ENCODE results near the gene KNSTRN. TPM values are rescaled to one million over a fixed set of nuclear protein-coding genes. Genes with fewer than 3 reads are reported as not detected.

The KNSTRN gene
- total and polyA plus RNA-seq, 4 experiments from 2014 or later: 1.0 to 8.8 (median 4.6) TPM

DNA sequence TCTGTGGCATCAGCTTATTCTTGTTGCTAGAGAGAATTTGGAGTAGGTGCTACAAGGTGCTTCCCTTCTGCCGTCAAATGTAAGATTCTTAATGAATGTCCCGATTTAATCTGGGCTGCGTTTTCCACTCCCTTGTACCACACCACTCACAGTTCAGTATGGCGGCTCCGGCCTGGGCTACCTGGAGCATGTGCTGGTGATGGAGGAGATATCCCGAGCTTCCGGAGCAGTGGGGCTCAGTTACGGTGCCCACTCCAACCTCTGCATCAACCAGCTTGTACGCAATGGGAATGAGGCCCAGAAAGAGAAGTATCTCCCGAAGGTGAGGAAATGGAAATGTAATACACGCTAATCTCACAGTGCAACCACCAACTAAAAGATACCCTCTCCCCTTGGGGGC lies 28.0 kb downstream of the KNSTRN start:
- Histone ChIP-seq H3K4me3 (ENCODE audit: low read length in 2 of 2) (no peak overlapping the region), H3K9me3 (ENCODE audit: control insufficient read depth in 1 of 2, low read length in 2 of 2) (no peaks in the 10 kb centered on the region), H3K27ac (ENCODE audit: low read depth, low read length) (no peak overlapping the region), H3K4me1 (ENCODE audit: insufficient read depth, low read length) (peaks cover 15% of the 10 kb centered on the region), H3K27me3 (ENCODE audit: insufficient read depth, low read length) (no peaks in the 10 kb centered on the region), H3K36me3 (ENCODE audit: insufficient read depth, low read length) (peaks cover 23% of the 10 kb centered on the region)
- Mint-ChIP-seq H3K27ac (peak overlapping the region in 1 of 7 donors; percentile 6), H3K27me3 (no peaks in the 10 kb centered on the region), H3K4me3 (no peak overlapping the region), H3K9me3 (no peaks in the 10 kb centered on the region), H3K36me3 (peaks cover 40 to 61% of the 10 kb centered on the region in 2 donors), H3K4me1 (peaks cover 16 to 19% (median 17%) of the 10 kb centered on the region in 4 donors)
- intact Hi-C loops (cut with micrococcal nuclease): no loop called here
- no peak for DNase-seq
- ChIA-PET CTCF (ENCODE audit: partially characterized antibody) (interaction anchor here (0.6 to 1.7 kb wide), 3 partner anchors 12 to 131 kb away, joined by 3 to 4 read pairs (median 4); no protein-coding TSS in a partner anchor), POLR2A (ENCODE audit: partially characterized antibody) (interaction anchor here (1.0 kb wide), 1 partner anchor 27 kb away, joined by 4 read pairs; no protein-coding TSS in a partner anchor)

DNA sequence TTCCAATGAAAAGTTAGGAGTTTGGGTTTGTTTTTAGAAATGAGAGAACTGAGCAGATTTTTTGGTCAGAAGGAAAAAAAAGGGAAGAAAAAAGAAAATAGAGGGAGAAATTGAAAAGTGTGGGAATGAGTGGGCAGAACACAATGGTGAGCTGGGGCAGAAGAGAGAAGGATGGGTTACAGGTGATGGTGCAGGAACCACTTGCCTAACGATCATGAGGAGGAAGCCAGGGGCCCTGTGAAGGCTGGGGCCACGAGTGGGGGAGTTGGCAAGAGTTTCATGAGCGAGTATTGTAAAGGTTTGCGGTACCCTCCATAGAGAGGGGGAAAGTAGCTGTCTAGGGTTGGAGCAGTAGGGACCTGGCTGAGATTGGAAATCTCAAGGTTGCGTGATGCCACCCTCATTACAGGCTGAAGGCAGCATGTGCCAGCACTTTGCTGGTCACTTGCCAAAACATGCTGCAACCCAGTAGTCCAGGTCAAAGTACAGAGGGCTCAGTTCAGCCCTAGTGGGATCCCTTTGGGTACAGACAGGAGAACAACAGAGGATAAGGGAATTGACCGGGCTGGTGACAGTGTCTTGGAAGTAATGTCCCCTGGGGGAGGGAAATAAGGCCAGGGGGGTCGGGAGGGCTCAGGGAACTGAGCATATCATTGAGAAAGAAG lies 29.7 kb downstream of the KNSTRN start:
- peaks cover 2% of the 10 kb centered on the region for H3K4me1 ChIP-seq (ENCODE audit: insufficient read depth, low read length)
- no peak overlapping the region for H3K27ac ChIP-seq (ENCODE audit: low read depth, low read length)
- DNase-seq: no peak
- Mint-ChIP-seq H3K4me3 (no peak overlapping the region), H3K36me3 (peaks cover 41 to 61% of the 10 kb centered on the region in 2 donors), H3K27ac (peak overlapping the region in 2 of 7 donors; percentile 46 to 60), H3K4me1 (peaks cover 5 to 10% (median 7%) of the 10 kb centered on the region in 4 donors), H3K9me3 (no peaks in the 10 kb centered on the region), H3K27me3 (no peaks in the 10 kb centered on the region)
- no peak overlapping the region for H3K4me3 ChIP-seq (ENCODE audit: low read length in 2 of 2)
- no peaks in the 10 kb centered on the region for H3K27me3 ChIP-seq (ENCODE audit: insufficient read depth, low read length)
- intact Hi-C loops (cut with micrococcal nuclease): no loop called here
- H3K36me3 ChIP-seq (ENCODE audit: insufficient read depth, low read length): peaks cover 23% of the 10 kb centered on the region
- ChIA-PET CTCF (ENCODE audit: partially characterized antibody) (interaction anchor here (1.1 to 1.2 kb wide), 2 partner anchors 13 to 74 kb away, joined by 3 read pairs; no protein-coding TSS in a partner anchor), POLR2A (ENCODE audit: partially characterized antibody) (no interaction called here)
- no peaks in the 10 kb centered on the region for H3K9me3 ChIP-seq (ENCODE audit: control insufficient read depth in 1 of 2, low read length in 2 of 2)

GRCh38 chr15:40413036-40413435 lies 30.5 kb downstream of the KNSTRN start:
- Histone ChIP-seq H3K4me1 (ENCODE audit: insufficient read depth, low read length) (no peaks in the 10 kb centered on the region), H3K27ac (ENCODE audit: low read depth, low read length) (no peak overlapping the region), H3K27me3 (ENCODE audit: insufficient read depth, low read length) (no peaks in the 10 kb centered on the region), H3K9me3 (ENCODE audit: control insufficient read depth in 1 of 2, low read length in 2 of 2) (no peaks in the 10 kb centered on the region), H3K4me3 (ENCODE audit: low read length in 2 of 2) (no peak overlapping the region), H3K36me3 (ENCODE audit: insufficient read depth, low read length) (peaks cover 23% of the 10 kb centered on the region)
- no peak for DNase-seq
- POLR2A ChIA-PET (ENCODE audit: partially characterized antibody): no interaction called here
- Mint-ChIP-seq H3K4me1 (peaks cover 0 to 6% (median under 1%) of the 10 kb centered on the region in 4 donors), H3K27ac (no peak overlapping the region), H3K4me3 (no peak overlapping the region), H3K9me3 (no peaks in the 10 kb centered on the region), H3K27me3 (no peaks in the 10 kb centered on the region), H3K36me3 (peaks cover 38 to 63% of the 10 kb centered on the region in 2 donors)
- CTCF ChIA-PET (ENCODE audit: partially characterized antibody): no interaction called here
- intact Hi-C loops (cut with micrococcal nuclease): no loop called here

DNA sequence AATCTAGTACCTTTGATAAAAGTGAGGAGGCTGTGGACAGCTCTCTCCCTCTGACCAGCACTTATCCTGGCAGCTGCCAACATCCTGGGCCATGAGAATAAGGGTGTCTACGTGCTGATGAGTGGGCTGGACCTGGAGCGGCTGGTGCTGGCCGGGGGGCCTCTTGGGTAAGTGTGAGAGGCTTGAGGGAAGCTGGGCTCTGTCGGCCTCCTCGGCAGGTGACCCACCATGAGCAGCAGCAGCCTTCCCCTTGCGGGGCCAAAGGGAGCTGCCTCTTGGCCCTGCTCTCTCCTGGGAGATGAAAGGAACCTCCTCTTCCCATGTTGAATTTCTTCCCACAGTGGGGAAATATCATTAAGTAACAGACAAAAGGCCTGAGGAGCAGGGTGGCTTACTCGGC lies 32.3 kb downstream of the KNSTRN start:
- Mint-ChIP-seq H3K36me3 (peaks cover 38 to 57% of the 10 kb centered on the region in 2 donors), H3K27me3 (no peaks in the 10 kb centered on the region), H3K4me1 (peaks cover 0 to 3% (median 0%) of the 10 kb centered on the region in 4 donors), H3K27ac (no peak overlapping the region), H3K9me3 (no peaks in the 10 kb centered on the region), H3K4me3 (no peak overlapping the region)
- Histone ChIP-seq H3K9me3 (ENCODE audit: control insufficient read depth in 1 of 2, low read length in 2 of 2) (no peaks in the 10 kb centered on the region), H3K4me3 (ENCODE audit: low read length in 2 of 2) (no peak overlapping the region), H3K36me3 (ENCODE audit: insufficient read depth, low read length) (peaks cover 23% of the 10 kb centered on the region), H3K27ac (ENCODE audit: low read depth, low read length) (no peak overlapping the region), H3K4me1 (ENCODE audit: insufficient read depth, low read length) (no peaks in the 10 kb centered on the region), H3K27me3 (ENCODE audit: insufficient read depth, low read length) (no peaks in the 10 kb centered on the region)
- ChIA-PET CTCF (ENCODE audit: partially characterized antibody) (interaction anchor here (0.5 to 2.4 kb wide), 7 partner anchors 8 to 76 kb away, joined by 3 to 9 read pairs (median 3); partner anchors contain the start of gene IVD), POLR2A (ENCODE audit: partially characterized antibody) (no interaction called here)
- DNase-seq: no peak
- intact Hi-C loops (cut with micrococcal nuclease): no loop called here

- Histone ChIP-seq H3K27ac (ENCODE audit: low read depth, low read length) (no peak overlapping the region), H3K36me3 (ENCODE audit: insufficient read depth, low read length) (peaks cover 23% of the 10 kb centered on the region), H3K4me1 (ENCODE audit: insufficient read depth, low read length) (no peaks in the 10 kb centered on the region), H3K9me3 (ENCODE audit: control insufficient read depth in 1 of 2, low read length in 2 of 2) (no peaks in the 10 kb centered on the region), H3K27me3 (ENCODE audit: insufficient read depth, low read length) (no peaks in the 10 kb centered on the region), H3K4me3 (ENCODE audit: low read length in 2 of 2) (no peak overlapping the region)
- DNase-seq: no peak
- Mint-ChIP-seq H3K4me1 (peaks cover 0 to 3% (median 0%) of the 10 kb centered on the region in 4 donors), H3K27me3 (no peaks in the 10 kb centered on the region), H3K9me3 (no peaks in the 10 kb centered on the region), H3K4me3 (no peak overlapping the region), H3K27ac (peak overlapping the region in 1 of 7 donors; percentile 68), H3K36me3 (peaks cover 35 to 53% of the 10 kb centered on the region in 2 donors)
- ChIA-PET POLR2A (ENCODE audit: partially characterized antibody) (no interaction called here), CTCF (ENCODE audit: partially characterized antibody) (interaction anchor here (1.0 to 2.4 kb wide), 3 partner anchors 10 to 77 kb away, joined by 3 to 9 read pairs (median 3); partner anchors contain the start of gene IVD)
- intact Hi-C loops (cut with micrococcal nuclease): no loop called here
Measured at GRCh38 chr15:40415226-40415625, 32.7 kb downstream of the KNSTRN start.

DNA sequence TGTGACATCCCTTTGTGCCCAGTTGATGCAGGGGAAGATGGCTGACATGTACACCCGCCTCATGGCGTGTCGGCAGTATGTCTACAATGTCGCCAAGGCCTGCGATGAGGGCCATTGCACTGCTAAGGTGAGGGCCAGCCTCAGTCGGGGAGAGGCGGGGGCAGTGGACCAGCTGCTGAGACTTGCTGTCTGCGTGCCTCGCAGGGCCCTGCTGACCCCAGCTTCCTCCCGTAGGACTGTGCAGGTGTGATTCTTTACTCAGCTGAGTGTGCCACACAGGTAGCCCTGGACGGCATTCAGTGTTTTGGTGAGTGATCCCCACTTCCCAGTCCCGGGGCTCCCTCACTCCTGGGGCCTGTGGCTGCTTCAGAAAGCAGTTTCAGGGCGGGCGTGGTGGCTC lies 33.5 kb downstream of the KNSTRN start:
- Mint-ChIP-seq H3K4me1 (peaks cover 0 to 3% (median 0%) of the 10 kb centered on the region in 4 donors), H3K27me3 (no peaks in the 10 kb centered on the region), H3K36me3 (peaks cover 27 to 45% of the 10 kb centered on the region in 2 donors), H3K27ac (no peak overlapping the region), H3K4me3 (no peak overlapping the region), H3K9me3 (no peaks in the 10 kb centered on the region)
- intact Hi-C loops (cut with micrococcal nuclease): no loop called here
- Histone ChIP-seq H3K27me3 (ENCODE audit: insufficient read depth, low read length) (no peaks in the 10 kb centered on the region), H3K36me3 (ENCODE audit: insufficient read depth, low read length) (peaks cover 23% of the 10 kb centered on the region), H3K4me3 (ENCODE audit: low read length in 2 of 2) (no peak overlapping the region), H3K4me1 (ENCODE audit: insufficient read depth, low read length) (no peaks in the 10 kb centered on the region), H3K27ac (ENCODE audit: low read depth, low read length) (no peak overlapping the region), H3K9me3 (ENCODE audit: control insufficient read depth in 1 of 2, low read length in 2 of 2) (no peaks in the 10 kb centered on the region)
- ChIA-PET POLR2A (ENCODE audit: partially characterized antibody) (no interaction called here), CTCF (ENCODE audit: partially characterized antibody) (interaction anchor here (2.4 to 11.7 kb wide), 2 partner anchors 11 to 74 kb away, joined by 9 to 235 read pairs; partner anchors contain the start of genes CCDC9B and IVD)
- no peak for DNase-seq

- Mint-ChIP-seq H3K36me3 (peaks cover 10 to 27% of the 10 kb centered on the region in 2 donors), H3K9me3 (no peaks in the 10 kb centered on the region)
- intact Hi-C loops (cut with micrococcal nuclease): no loop called here
Measured at GRCh38 chr15:40418126-40418525, 35.6 kb downstream of the KNSTRN start.

More at GRCh38 chr15:40418126-40418525, 35.6 kb downstream of the KNSTRN start:
- Histone ChIP-seq H3K4me1 (ENCODE audit: insufficient read depth, low read length) (peaks cover 8% of the 10 kb centered on the region), H3K9me3 (ENCODE audit: control insufficient read depth in 1 of 2, low read length in 2 of 2) (no peaks in the 10 kb centered on the region), H3K27me3 (ENCODE audit: insufficient read depth, low read length) (no peaks in the 10 kb centered on the region), H3K4me3 (ENCODE audit: low read length in 2 of 2) (no peak overlapping the region), H3K36me3 (ENCODE audit: insufficient read depth, low read length) (peaks cover 8% of the 10 kb centered on the region), H3K27ac (ENCODE audit: low read depth, low read length) (no peak overlapping the region)
- no peak for DNase-seq
- no peak overlapping the region for H3K4me3 Mint-ChIP-seq
- no peaks in the 10 kb centered on the region for H3K27me3 Mint-ChIP-seq
- ChIA-PET POLR2A (ENCODE audit: partially characterized antibody) (no interaction called here), CTCF (ENCODE audit: partially characterized antibody) (interaction anchor here (1.0 to 11.7 kb wide), 3 partner anchors 76 to 139 kb away, joined by 3 to 235 read pairs (median 4); partner anchors contain the start of gene CCDC9B)
- peaks cover 0 to 5% (median 0%) of the 10 kb centered on the region in 4 donors for H3K4me1 Mint-ChIP-seq
- H3K27ac Mint-ChIP-seq: no peak overlapping the region

Measured in CD4-positive, alpha-beta memory T cell (primary cell).